Mesendoderm (in vitro differentiated cells): Measurements from ENCODE around the gene PNRC2.

Source experiments
- DNase-seq: peaks from one replicate; pipeline ENCODE4 v3.0.0; 2013
- H2AK5ac ChIP-seq: 2 replicates; pipeline ENCODE4 v1.6.1; 2013; ENCODE audit warnings: low read length, inconsistent platforms
- H2BK120ac ChIP-seq: 2 replicates; pipeline ENCODE4 v1.6.1; 2013; ENCODE audit warnings: low read depth, mild to moderate bottlenecking, low read length, moderate library complexity, mixed read lengths
- H2BK15ac ChIP-seq: replicated peaks from 2 replicates; pipeline ENCODE4 v1.6.1; 2013; ENCODE audit warnings: low read depth, mild to moderate bottlenecking, moderate library complexity
- H2BK5ac ChIP-seq: 2 replicates; pipeline ENCODE4 v1.6.1; 2013; ENCODE audit warnings: low read length, inconsistent platforms
- H3K18ac ChIP-seq: 2 replicates; pipeline ENCODE4 v1.6.1; 2013; ENCODE audit warnings: mild to moderate bottlenecking, low read length, mixed read lengths
- H3K23ac ChIP-seq: one replicate; pipeline ENCODE4 v1.6.1; 2013; ENCODE audit warnings: low read length
- H3K27ac ChIP-seq: 2 replicates; pipeline ENCODE4 v1.5.1; 2013; ENCODE audit warnings: low read depth, mild to moderate bottlenecking, inconsistent platforms, low read length, moderate library complexity
- H3K27me3 ChIP-seq: 2 replicates; pipeline ENCODE4 v1.6.1; 2013; ENCODE audit warnings: low read length, control low read depth, mild to moderate bottlenecking, inconsistent platforms; ENCODE audit not compliant: insufficient read depth, poor library complexity
- H3K36me3 ChIP-seq: 2 replicates; pipeline ENCODE4 v1.6.1; 2013; ENCODE audit warnings: low read length, inconsistent platforms; ENCODE audit not compliant: control insufficient read depth, insufficient read depth
- H3K4ac ChIP-seq: one replicate; pipeline ENCODE4 v1.6.1; 2013; ENCODE audit warnings: low read depth, mild to moderate bottlenecking, low read length, moderate library complexity
- H3K4me1 ChIP-seq: 2 replicates; pipeline ENCODE4 v1.6.1; 2013; ENCODE audit warnings: low read depth, low read length, inconsistent platforms; ENCODE audit not compliant: control insufficient read depth
- H3K4me2 ChIP-seq: 2 replicates; pipeline ENCODE4 v1.6.1; 2013; ENCODE audit warnings: low read length
- H3K4me3 ChIP-seq: 2 replicates; pipeline ENCODE4 v1.5.1; 2013; ENCODE audit warnings: mild to moderate bottlenecking, low read length
- H3K56ac ChIP-seq: one replicate; pipeline ENCODE4 v1.6.1; 2013; ENCODE audit warnings: low read length
- H3K79me1 ChIP-seq: 2 replicates; pipeline ENCODE4 v1.6.1; 2013; ENCODE audit warnings: low read length, inconsistent platforms
- H3K79me2 ChIP-seq: 2 replicates; pipeline ENCODE4 v1.6.1; 2013; ENCODE audit warnings: mild to moderate bottlenecking, low read length; ENCODE audit not compliant: control insufficient read depth, insufficient read depth
- H3K9ac ChIP-seq: 2 replicates; pipeline ENCODE4 v1.6.1; 2013; ENCODE audit warnings: low read length, inconsistent platforms
- H4K5ac ChIP-seq: one replicate; pipeline ENCODE4 v1.6.1; 2013; ENCODE audit warnings: low read length
- H4K8ac ChIP-seq: one replicate; pipeline ENCODE4 v1.6.1; 2013; ENCODE audit warnings: low read depth, mild to moderate bottlenecking, control low read depth, low read length, moderate library complexity
- WGBS: extraction: QIAGEN DNeasy Blood & Tissue Kit; methylation state at CpG from one replicate; pipeline ENCODE4 v1.1.7; 2013; ENCODE audit warnings: low lambda C conversion rate, missing lambda C conversion rate; ENCODE audit not compliant: insufficient coverage; ENCODE audit errors: extremely low coverage; 5-methylcytosine and 5-hydroxymethylcytosine counted together

The PNRC2 gene

GRCh38 chr1:23978805-23979204, 19.2 kb downstream of the PNRC2 start:
- Histone ChIP-seq H2AK5ac (no peak overlapping the region), H3K27ac (no peak overlapping the region), H3K4ac (no peak overlapping the region), H3K27me3 (no peaks in the 10 kb centered on the region), H2BK15ac (no peak overlapping the region), H2BK120ac (no peak overlapping the region), H2BK5ac (no peak overlapping the region), H3K9ac (peak overlapping the region; percentile 49), H3K23ac (no peak overlapping the region), H3K79me1 (no peaks in the 10 kb centered on the region), H3K56ac (no peak overlapping the region), H4K5ac (no peak overlapping the region), H3K79me2 (peaks cover 57% of the 10 kb centered on the region), H3K4me3 (no peak overlapping the region), H3K18ac (no peak overlapping the region), H3K4me2 (peak overlapping the region; percentile 5), H3K36me3 (peaks cover 1% of the 10 kb centered on the region), H4K8ac (no peak overlapping the region), H3K4me1 (peaks cover 3% of the 10 kb centered on the region)
- WGBS, result no CpG with 5 or more reads among the region's 4 CpGs
- DNase-seq, result no peak

- Histone ChIP-seq H4K5ac (no peak overlapping the region), H3K23ac (no peak overlapping the region), H3K56ac (peak overlapping the region; percentile 100), H2AK5ac (peak overlapping the region; percentile 5), H3K4me2 (peak overlapping the region; percentile 48), H3K27ac (peak overlapping the region; percentile 96), H3K27me3 (no peaks in the 10 kb centered on the region), H3K4me1 (peaks cover 3% of the 10 kb centered on the region), H3K9ac (peak overlapping the region; percentile 99), H3K4me3 (peak overlapping the region; percentile 95), H2BK120ac (no peak overlapping the region), H2BK5ac (no peak overlapping the region), H2BK15ac (no peak overlapping the region), H3K79me1 (no peaks in the 10 kb centered on the region), H3K18ac (peak overlapping the region; percentile 91), H3K79me2 (peaks cover 51% of the 10 kb centered on the region), H3K4ac (peak overlapping the region; percentile 97), H4K8ac (no peak overlapping the region), H3K36me3 (peaks cover 1% of the 10 kb centered on the region)
- WGBS, result no CpG with 5 or more reads among the region's 13 CpGs
- DNase-seq, result no peak
Observed at GRCh38 chr1:23979387-23979880, 19.8 kb downstream of the PNRC2 start.

GRCh38 chr1:23979881-23980727, 20.5 kb downstream of the PNRC2 start, which contains the start of gene SRSF10:
Gene SRSF10, minus strand, starts transcription at chr1:23980327. Its CDS starts 72 bp downstream, at chr1:23980255.
- Histone ChIP-seq H3K4me2 (peak within 1 kb of the TSS; percentile 48), H3K56ac (peak within 1 kb of the TSS; percentile 100), H3K27me3 (no peaks in the 10 kb centered on the region), H4K8ac (no peak within 1 kb of the TSS), H3K4me1 (peaks cover 3% of the 10 kb centered on the region), H3K27ac (peak within 1 kb of the TSS; percentile 96), H2AK5ac (peak within 1 kb of the TSS; percentile 6), H3K23ac (peak within 1 kb of the TSS; percentile 74), H2BK120ac (no peak within 1 kb of the TSS), H3K9ac (peak within 1 kb of the TSS; percentile 99), H3K79me1 (no peaks in the 10 kb centered on the region), H2BK15ac (no peak within 1 kb of the TSS), H4K5ac (peak within 1 kb of the TSS; percentile 29), H2BK5ac (peak within 1 kb of the TSS; percentile 98), H3K36me3 (peaks cover 1% of the 10 kb centered on the region), H3K18ac (peak within 1 kb of the TSS; percentile 91), H3K4me3 (peak within 1 kb of the TSS; percentile 95), H3K79me2 (peaks cover 44% of the 10 kb centered on the region), H3K4ac (peak within 1 kb of the TSS; percentile 97)
- DNase-seq, result peak; percentile 99
- no CpG with 5 or more reads among the region's 84 CpGs for WGBS

GRCh38 chr1:23980728-23981070, 21.1 kb downstream of the PNRC2 start:
- Histone ChIP-seq H3K4me2 (peak overlapping the region; percentile 0), H3K23ac (no peak overlapping the region), H2AK5ac (peak overlapping the region; percentile 6), H2BK5ac (peak overlapping the region; percentile 22), H3K4ac (peak overlapping the region; percentile 83), H4K5ac (peak overlapping the region; percentile 29), H3K4me1 (peaks cover 3% of the 10 kb centered on the region), H3K36me3 (peaks cover 1% of the 10 kb centered on the region), H3K27ac (peak overlapping the region; percentile 13), H3K56ac (peak overlapping the region; percentile 87), H2BK120ac (no peak overlapping the region), H3K9ac (peak overlapping the region; percentile 63), H4K8ac (no peak overlapping the region), H3K27me3 (no peaks in the 10 kb centered on the region), H3K4me3 (no peak overlapping the region), H2BK15ac (no peak overlapping the region), H3K79me2 (peaks cover 41% of the 10 kb centered on the region), H3K79me1 (no peaks in the 10 kb centered on the region), H3K18ac (no peak overlapping the region)
- no CpG with 5 or more reads among the region's 6 CpGs for WGBS
- peak; percentile 61 for DNase-seq

GRCh38 chr1:23984417-23985186, 25.0 kb downstream of the PNRC2 start:
- Histone ChIP-seq H3K9ac (no peak overlapping the region), H3K79me1 (no peaks in the 10 kb centered on the region), H2BK15ac (no peak overlapping the region), H3K36me3 (no peaks in the 10 kb centered on the region), H3K4me2 (no peak overlapping the region), H4K8ac (no peak overlapping the region), H3K4me1 (peaks cover 3% of the 10 kb centered on the region), H2BK120ac (no peak overlapping the region), H3K4me3 (no peak overlapping the region), H3K27ac (no peak overlapping the region), H3K18ac (no peak overlapping the region), H3K4ac (no peak overlapping the region), H3K27me3 (no peaks in the 10 kb centered on the region), H3K79me2 (peaks cover 5% of the 10 kb centered on the region), H2AK5ac (no peak overlapping the region), H2BK5ac (no peak overlapping the region), H4K5ac (no peak overlapping the region), H3K56ac (no peak overlapping the region), H3K23ac (no peak overlapping the region)
- WGBS, result no CpG with 5 or more reads among the region's 5 CpGs
- no peak for DNase-seq
